Right lobe of liver (tissue), 4 donors: ENCODE results near the gene ZNRF4.

Experiments used
- POLR2A ChIP-seq: fragments of 450-650 bp; IDR thresholded peaks from one replicate; pipeline ENCODE4 v1.6.1; 2017; ENCODE audit warnings: antibody characterized with exemption, mild to moderate bottlenecking
- TF ChIP-seq, protein P1 (sequence below), 4 donors: fragments of 200-600 bp in 3 of 4; fragments of 450-650 bp in 1 of 4; IDR thresholded peaks; one replicate each; pipeline versions ENCODE4 v1.5.1 to v1.8.0; 2016 to 2022; ENCODE audit warnings: antibody characterized with exemption in 4 of 4, mild to moderate bottlenecking in 2 of 4
- donor health status: DM: no; HTN: no; CAD: no.
- donor health status: DM: no; HTN: no; CAD: no.
- donor health status: DM: no; HTN: yes; CAD: no.

DNA sequence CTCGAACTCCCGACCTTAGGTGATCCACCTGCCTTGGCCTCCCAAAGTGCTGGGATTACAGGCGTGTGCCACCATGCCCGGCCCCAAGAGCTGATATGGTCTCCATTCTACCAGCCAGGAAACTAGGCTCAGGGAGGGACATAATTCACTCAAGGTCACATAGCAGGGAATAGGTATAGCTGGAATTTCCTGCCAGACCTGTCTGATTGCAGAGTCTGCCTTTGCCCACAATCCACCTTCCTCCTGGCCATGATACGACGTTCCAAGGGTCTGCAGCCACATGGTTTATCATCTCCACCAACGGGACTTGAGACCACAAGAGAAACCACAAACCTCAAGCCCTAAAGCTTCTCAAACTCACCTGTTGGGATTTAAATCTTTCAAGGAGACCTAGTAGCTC is 32.0 kb downstream of the ZNRF4 start:
- no peak for TF ChIP-seq POLR2A
- TF ChIP-seq, protein P1, sequence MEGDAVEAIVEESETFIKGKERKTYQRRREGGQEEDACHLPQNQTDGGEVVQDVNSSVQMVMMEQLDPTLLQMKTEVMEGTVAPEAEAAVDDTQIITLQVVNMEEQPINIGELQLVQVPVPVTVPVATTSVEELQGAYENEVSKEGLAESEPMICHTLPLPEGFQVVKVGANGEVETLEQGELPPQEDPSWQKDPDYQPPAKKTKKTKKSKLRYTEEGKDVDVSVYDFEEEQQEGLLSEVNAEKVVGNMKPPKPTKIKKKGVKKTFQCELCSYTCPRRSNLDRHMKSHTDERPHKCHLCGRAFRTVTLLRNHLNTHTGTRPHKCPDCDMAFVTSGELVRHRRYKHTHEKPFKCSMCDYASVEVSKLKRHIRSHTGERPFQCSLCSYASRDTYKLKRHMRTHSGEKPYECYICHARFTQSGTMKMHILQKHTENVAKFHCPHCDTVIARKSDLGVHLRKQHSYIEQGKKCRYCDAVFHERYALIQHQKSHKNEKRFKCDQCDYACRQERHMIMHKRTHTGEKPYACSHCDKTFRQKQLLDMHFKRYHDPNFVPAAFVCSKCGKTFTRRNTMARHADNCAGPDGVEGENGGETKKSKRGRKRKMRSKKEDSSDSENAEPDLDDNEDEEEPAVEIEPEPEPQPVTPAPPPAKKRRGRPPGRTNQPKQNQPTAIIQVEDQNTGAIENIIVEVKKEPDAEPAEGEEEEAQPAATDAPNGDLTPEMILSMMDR (IDR thresholded peaks at IDR 0.05), result no peak
